GM12878 (cell line): ENCODE data around the gene NAAA. TPM values are rescaled to one million over a fixed set of nuclear protein-coding genes. Genes with fewer than 3 reads are reported as not detected.

Experiments used
- ATAC-seq: fragments of 200-7000 bp; cut with Tn5 transposase; 3 replicates; pipeline ENCODE4 v1.9.1; 2020; ENCODE audit warnings: mild to moderate bottlenecking, moderate library complexity
- BruUV-seq: library from RNA; stranded (reverse); fragments of 400-500 nt; replicated peaks from 2 replicates; lab custom pipeline; 2021; lab: Mats Ljungman, UMichigan
- CTCF ChIA-PET: fragments of 300-600 bp; sonication (Branson Sonifier 250); formaldehyde crosslinking; extraction: SDS; loops from one replicate; lab custom pipeline; 2021; ENCODE audit warnings: inconsistent platforms; lab: Yijun Ruan, JAX
- POLR2A ChIA-PET: fragments of 350-600 bp; formaldehyde crosslinking; extraction: SDS; loops from one replicate; lab custom pipeline; 2021; ENCODE audit warnings: inconsistent platforms; lab: Charles Lee
- RAD21 ChIA-PET: fragments of 300-600 bp; sonication (Branson Sonifier 250); formaldehyde crosslinking; loops from one replicate; lab custom pipeline; 2023; ENCODE audit warnings: antibody characterized with exemption; ENCODE audit not compliant: unreplicated experiment; lab: Charles Lee
- SMC1A ChIA-PET: fragments of 300-600 bp; sonication (Branson Sonifier 250); formaldehyde crosslinking; loops from one replicate; lab custom pipeline; 2023; ENCODE audit not compliant: unreplicated experiment, uncharacterized antibody; lab: Charles Lee
- DNase-seq: peaks from one replicate; pipeline ENCODE4 v3.0.0-alpha.2; 2011; ENCODE audit warnings: low read depth, low spot score
- FAIRE-seq: peaks from 3 replicates; lab custom pipeline; 2011; peaks lifted over from hg19 to GRCh38; lab: Jason Lieb, UNC
- H2AFZ ChIP-seq: 2 replicates; pipeline ENCODE4 v1.6.0; 2011; ENCODE audit warnings: low read depth, low read length, control low read depth; ENCODE audit not compliant: control insufficient read depth
- H3K27ac ChIP-seq: 2 replicates; pipeline ENCODE4 v1.5.1; 2011; ENCODE audit warnings: control low read depth; ENCODE audit not compliant: control insufficient read depth, insufficient read depth
- H3K27me3 ChIP-seq, 2 experiments: replicated peaks in 1 of 2; 2 replicates each; pipeline versions ENCODE4 v1.6.0 to v1.6.1; 2011; ENCODE audit warnings: low read length in 1 of 2; ENCODE audit not compliant: control insufficient read depth in 2 of 2, insufficient read depth in 2 of 2
- H3K36me3 ChIP-seq, 2 experiments: 2 replicates each; pipeline ENCODE4 v1.5.1; 2011; ENCODE audit warnings: low read length in 1 of 2; ENCODE audit not compliant: control insufficient read depth in 2 of 2, insufficient read depth in 2 of 2
- H3K4me1 ChIP-seq: 2 replicates; pipeline ENCODE4 v1.6.1; 2011; ENCODE audit warnings: mild to moderate bottlenecking, low read length, moderate library complexity, mixed read lengths; ENCODE audit not compliant: control insufficient read depth, insufficient read depth
- H3K4me2 ChIP-seq: 2 replicates; pipeline ENCODE4 v1.6.0; 2011; ENCODE audit warnings: control low read depth; ENCODE audit not compliant: control insufficient read depth, insufficient read depth
- H3K4me3 ChIP-seq: fragments of 200-600 bp; sonication (generic); 2 replicates; pipeline ENCODE4 v1.5.1; 2016
- H3K79me2 ChIP-seq: 2 replicates; pipeline ENCODE4 v1.6.0; 2011; ENCODE audit warnings: low read length; ENCODE audit not compliant: control insufficient read depth, insufficient read depth
- H3K9ac ChIP-seq: 2 replicates; pipeline ENCODE4 v1.8.0; 2011; ENCODE audit warnings: low read length, control low read depth, mixed read lengths; ENCODE audit not compliant: control insufficient read depth, insufficient read depth
- H3K9me3 ChIP-seq: replicated peaks from 3 replicates; pipeline ENCODE4 v1.5.1; 2011; ENCODE audit warnings: mild to moderate bottlenecking, low read length; ENCODE audit not compliant: control insufficient read depth, insufficient read depth
- H4K20me1 ChIP-seq: 2 replicates; pipeline ENCODE4 v1.6.0; 2011; ENCODE audit not compliant: control insufficient read depth, insufficient read depth
- CHD2 ChIP-seq: IDR thresholded peaks from 2 replicates; pipeline ENCODE4 v1.6.1; 2011; ENCODE audit warnings: low read depth, low read length, improper control_type of control experiment, borderline replicate concordance
- LARP7 ChIP-seq: fragments of 450-650 bp; IDR thresholded peaks from 2 replicates; pipeline ENCODE4 v1.6.1; 2017; ENCODE audit warnings: mild to moderate bottlenecking
- POLR2AphosphoS2 ChIP-seq: IDR thresholded peaks from 2 replicates; pipeline ENCODE4 v1.6.1; 2011; ENCODE audit warnings: low read depth, mild to moderate bottlenecking, low read length, improper control_type of control experiment, moderate library complexity
- YBX1 ChIP-seq: fragments of 450-650 bp; IDR thresholded peaks from 2 replicates; pipeline ENCODE4 v1.6.1; 2016; ENCODE audit warnings: antibody characterized with exemption
- ZNF207 ChIP-seq: fragments of 450-650 bp; IDR thresholded peaks from 2 replicates; pipeline ENCODE4 v1.6.1; 2014; ENCODE audit warnings: antibody characterized with exemption, mild to moderate bottlenecking, borderline replicate concordance
- WGBS: methylation state at CpG from one replicate; pipeline ENCODE4 v1.1.6; 2016; ENCODE audit warnings: low lambda C conversion rate; ENCODE audit not compliant: insufficient replicate concordance, insufficient coverage; ENCODE audit errors: missing lambda C conversion rate; 5-methylcytosine and 5-hydroxymethylcytosine counted together
- in situ Hi-C: fragments of 300-500 bp; cut with MboI; formaldehyde crosslinking; loops from 9 replicates; pipeline ENCODE4 v1.14.3; 2018; ENCODE audit warnings: mixed read lengths
- intact Hi-C: fragments of 100-400 bp; cut with micrococcal nuclease; formaldehyde crosslinking; loops from one replicate; pipeline ENCODE4 v1.14.2; 2022; ENCODE audit not compliant: unreplicated experiment
- polyA plus RNA-seq, 11 experiments: library from polyadenylated mRNA; depleted of rRNA in 4 of 11; unstranded in 6 of 11; stranded (reverse) in 5 of 11; fragments of >200 nt; fragmentation: Nextera tagmentation in 4 of 11; fragmentation: Illumina TruSeq in 1 of 11; extraction: Ambion mirVana in 4 of 11; extraction: Trizol in 1 of 11; gene quantifications; 1 replicate in 1 of 11; 2 replicates in 10 of 11; pipeline versions ENCODE4 v1.2.1 to v1.2.3, GENCODE V29; 2011 to 2016; ENCODE audit warnings: inconsistent platforms in 2 of 11, missing spikeins in 2 of 11, low read depth in 1 of 11
- total RNA-seq, 4 experiments: library from RNA; depleted of rRNA in 3 of 4; stranded (reverse); fragments of >200 nt in 3 of 4; fragmentation: Illumina TruSeq in 1 of 4; extraction: Trizol in 1 of 4; gene quantifications; 2 replicates each; pipeline versions ENCODE4 v1.2.1 to v1.2.3, GENCODE V29; 2013 to 2021
- TF ChIP-seq, protein P1 (sequence below): fragments of 450-650 bp; IDR thresholded peaks from 2 replicates; pipeline ENCODE4 v1.6.1; 2017; ENCODE audit warnings: low read depth, mild to moderate bottlenecking, moderate library complexity
- TF ChIP-seq, protein P2 (sequence below): IDR thresholded peaks from 2 replicates; pipeline ENCODE4 v1.6.1; 2011; ENCODE audit warnings: mild to moderate bottlenecking, low read depth, low read length, moderate library complexity; ENCODE audit not compliant: insufficient replicate concordance
- TF ChIP-seq, protein P3 (sequence below): IDR thresholded peaks from 2 replicates; pipeline ENCODE4 v1.6.1; 2011; ENCODE audit warnings: low read depth, mild to moderate bottlenecking, low read length, moderate library complexity, borderline replicate concordance; ENCODE audit errors: extremely low read depth
- TF ChIP-seq, protein P4 (sequence below): fragments of 450-650 bp; IDR thresholded peaks from 2 replicates; pipeline ENCODE4 v1.6.1; 2017; ENCODE audit warnings: mild to moderate bottlenecking, moderate library complexity

NAAA gene
- total and polyA plus RNA-seq, 10 of the 15 experiments (the other 5 are each of a cell fraction or from before 2014, with no cell fraction given): 0.60 to 4.9 (median 2.6) TPM

DNA sequence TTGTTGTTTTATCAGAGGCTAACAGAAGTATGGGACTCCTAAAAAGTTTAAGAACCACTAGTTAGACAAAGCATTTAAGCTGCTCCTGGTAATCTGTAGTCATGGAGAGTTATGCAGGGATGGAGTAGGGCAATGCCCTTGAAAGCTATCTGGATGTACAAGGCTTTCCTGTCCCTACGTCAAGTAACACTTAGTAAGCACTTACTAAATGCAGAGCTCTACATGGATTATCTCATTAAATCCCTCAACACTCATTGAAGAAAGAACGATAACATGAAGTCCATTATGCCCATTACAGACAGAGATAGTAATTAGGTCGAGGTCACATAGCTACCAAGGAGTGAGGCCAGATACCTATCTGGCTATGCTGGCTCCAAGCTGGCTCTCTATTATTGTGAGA lies 71.7 kb downstream of the NAAA start (continued):
- TF ChIP-seq POLR2AphosphoS2 (no peak), CHD2 (no peak)

DNA sequence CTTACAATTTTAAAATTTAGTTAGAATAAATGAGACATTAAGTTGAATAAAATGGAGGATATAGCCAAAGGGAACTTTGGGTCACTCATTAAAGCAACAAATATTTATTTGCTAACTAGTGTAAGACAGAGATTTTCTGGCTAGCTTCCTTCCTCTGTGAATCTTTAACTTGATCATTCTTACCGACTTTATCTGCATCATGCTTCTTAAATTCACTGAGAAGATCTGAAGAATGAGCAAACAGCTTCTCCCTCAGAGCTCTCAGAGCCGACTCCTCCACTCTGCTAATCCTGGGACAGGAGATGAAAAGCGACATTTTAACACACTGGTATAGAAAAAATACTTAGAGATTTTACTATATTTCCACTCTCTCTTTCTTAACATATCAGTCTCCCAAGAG lies 73.7 kb downstream of the NAAA start:
- ChIA-PET POLR2A (no interaction called here), SMC1A (interaction anchor here (1.5 kb wide), 1 partner anchor 19 kb away, joined by 3 read pairs; no protein-coding TSS in a partner anchor), RAD21 (no interaction called here), CTCF (interaction anchor here (1.0 to 1.3 kb wide), 3 partner anchors 19 to 28 kb away, joined by 3 to 4 read pairs (median 3); no protein-coding TSS in a partner anchor)
- Histone ChIP-seq H3K4me1 (no peaks in the 10 kb centered on the region), H3K36me3 (no peaks in the 10 kb centered on the region), H2AFZ (no peak overlapping the region), H3K27ac (no peak overlapping the region), H3K79me2 (no peaks in the 10 kb centered on the region), H3K9ac (no peak overlapping the region), H3K9me3 (no peaks in the 10 kb centered on the region), H3K27me3 (no peaks in the 10 kb centered on the region; a peak in 1 of 4 replicates), H3K4me3 (no peak overlapping the region), H4K20me1 (no peaks in the 10 kb centered on the region), H3K4me2 (no peak overlapping the region)
- no peak for DNase-seq
- no TSS peak for BruUV-seq
- intact Hi-C loops (no loop called here), in situ Hi-C loops (no loop called here)
- FAIRE-seq: no peak
- TF ChIP-seq, protein P1, sequence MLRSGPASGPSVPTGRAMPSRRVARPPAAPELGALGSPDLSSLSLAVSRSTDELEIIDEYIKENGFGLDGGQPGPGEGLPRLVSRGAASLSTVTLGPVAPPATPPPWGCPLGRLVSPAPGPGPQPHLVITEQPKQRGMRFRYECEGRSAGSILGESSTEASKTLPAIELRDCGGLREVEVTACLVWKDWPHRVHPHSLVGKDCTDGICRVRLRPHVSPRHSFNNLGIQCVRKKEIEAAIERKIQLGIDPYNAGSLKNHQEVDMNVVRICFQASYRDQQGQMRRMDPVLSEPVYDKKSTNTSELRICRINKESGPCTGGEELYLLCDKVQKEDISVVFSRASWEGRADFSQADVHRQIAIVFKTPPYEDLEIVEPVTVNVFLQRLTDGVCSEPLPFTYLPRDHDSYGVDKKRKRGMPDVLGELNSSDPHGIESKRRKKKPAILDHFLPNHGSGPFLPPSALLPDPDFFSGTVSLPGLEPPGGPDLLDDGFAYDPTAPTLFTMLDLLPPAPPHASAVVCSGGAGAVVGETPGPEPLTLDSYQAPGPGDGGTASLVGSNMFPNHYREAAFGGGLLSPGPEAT: no peak
- TF ChIP-seq YBX1: no peak
- no peak for TF ChIP-seq ZNF207
- no peak for TF ChIP-seq LARP7
- TF ChIP-seq, protein P2, sequence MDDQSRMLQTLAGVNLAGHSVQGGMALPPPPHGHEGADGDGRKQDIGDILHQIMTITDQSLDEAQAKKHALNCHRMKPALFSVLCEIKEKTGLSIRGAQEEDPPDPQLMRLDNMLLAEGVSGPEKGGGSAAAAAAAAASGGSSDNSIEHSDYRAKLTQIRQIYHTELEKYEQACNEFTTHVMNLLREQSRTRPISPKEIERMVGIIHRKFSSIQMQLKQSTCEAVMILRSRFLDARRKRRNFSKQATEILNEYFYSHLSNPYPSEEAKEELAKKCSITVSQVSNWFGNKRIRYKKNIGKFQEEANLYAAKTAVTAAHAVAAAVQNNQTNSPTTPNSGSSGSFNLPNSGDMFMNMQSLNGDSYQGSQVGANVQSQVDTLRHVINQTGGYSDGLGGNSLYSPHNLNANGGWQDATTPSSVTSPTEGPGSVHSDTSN: no peak
- TF ChIP-seq, protein P3, sequence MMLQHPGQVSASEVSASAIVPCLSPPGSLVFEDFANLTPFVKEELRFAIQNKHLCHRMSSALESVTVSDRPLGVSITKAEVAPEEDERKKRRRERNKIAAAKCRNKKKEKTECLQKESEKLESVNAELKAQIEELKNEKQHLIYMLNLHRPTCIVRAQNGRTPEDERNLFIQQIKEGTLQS: no peak
- TF ChIP-seq, protein P4, sequence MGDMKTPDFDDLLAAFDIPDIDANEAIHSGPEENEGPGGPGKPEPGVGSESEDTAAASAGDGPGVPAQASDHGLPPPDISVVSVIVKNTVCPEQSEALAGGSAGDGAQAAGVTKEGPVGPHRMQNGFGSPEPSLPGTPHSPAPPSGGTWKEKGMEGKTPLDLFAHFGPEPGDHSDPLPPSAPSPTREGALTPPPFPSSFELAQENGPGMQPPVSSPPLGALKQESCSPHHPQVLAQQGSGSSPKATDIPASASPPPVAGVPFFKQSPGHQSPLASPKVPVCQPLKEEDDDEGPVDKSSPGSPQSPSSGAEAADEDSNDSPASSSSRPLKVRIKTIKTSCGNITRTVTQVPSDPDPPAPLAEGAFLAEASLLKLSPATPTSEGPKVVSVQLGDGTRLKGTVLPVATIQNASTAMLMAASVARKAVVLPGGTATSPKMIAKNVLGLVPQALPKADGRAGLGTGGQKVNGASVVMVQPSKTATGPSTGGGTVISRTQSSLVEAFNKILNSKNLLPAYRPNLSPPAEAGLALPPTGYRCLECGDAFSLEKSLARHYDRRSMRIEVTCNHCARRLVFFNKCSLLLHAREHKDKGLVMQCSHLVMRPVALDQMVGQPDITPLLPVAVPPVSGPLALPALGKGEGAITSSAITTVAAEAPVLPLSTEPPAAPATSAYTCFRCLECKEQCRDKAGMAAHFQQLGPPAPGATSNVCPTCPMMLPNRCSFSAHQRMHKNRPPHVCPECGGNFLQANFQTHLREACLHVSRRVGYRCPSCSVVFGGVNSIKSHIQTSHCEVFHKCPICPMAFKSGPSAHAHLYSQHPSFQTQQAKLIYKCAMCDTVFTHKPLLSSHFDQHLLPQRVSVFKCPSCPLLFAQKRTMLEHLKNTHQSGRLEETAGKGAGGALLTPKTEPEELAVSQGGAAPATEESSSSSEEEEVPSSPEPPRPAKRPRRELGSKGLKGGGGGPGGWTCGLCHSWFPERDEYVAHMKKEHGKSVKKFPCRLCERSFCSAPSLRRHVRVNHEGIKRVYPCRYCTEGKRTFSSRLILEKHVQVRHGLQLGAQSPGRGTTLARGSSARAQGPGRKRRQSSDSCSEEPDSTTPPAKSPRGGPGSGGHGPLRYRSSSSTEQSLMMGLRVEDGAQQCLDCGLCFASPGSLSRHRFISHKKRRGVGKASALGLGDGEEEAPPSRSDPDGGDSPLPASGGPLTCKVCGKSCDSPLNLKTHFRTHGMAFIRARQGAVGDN: no peak
- WGBS: 25% methylated on average over 3 of the region's 3 CpGs
- ATAC-seq: no peak
